Prostate gland (tissue), 2 donors: ENCODE measurements around the gene LOXHD1.

Experiments used
- POLR2A ChIP-seq: fragments of 450-650 bp; IDR thresholded peaks from one replicate; pipeline ENCODE4 v1.6.1; 2016; ENCODE audit warnings: antibody characterized with exemption, mild to moderate bottlenecking
- POLR2AphosphoS5 ChIP-seq: sonication (generic); formaldehyde crosslinking; IDR thresholded peaks from one replicate; pipeline ENCODE4 v1.6.1; 2017; ENCODE audit warnings: antibody characterized with exemption
- TF ChIP-seq, protein P1 (sequence below), 4 experiments: fragments of 200-600 bp in 2 of 4; fragments of 450-650 bp in 2 of 4; sonication (generic) in 2 of 4; IDR thresholded peaks; 1 replicate in 3 of 4; 2 replicates in 1 of 4; pipeline ENCODE4 v1.5.1; 2016 to 2019; ENCODE audit warnings: antibody characterized with exemption in 4 of 4, mild to moderate bottlenecking in 2 of 4, moderate library complexity in 2 of 4

DNA sequence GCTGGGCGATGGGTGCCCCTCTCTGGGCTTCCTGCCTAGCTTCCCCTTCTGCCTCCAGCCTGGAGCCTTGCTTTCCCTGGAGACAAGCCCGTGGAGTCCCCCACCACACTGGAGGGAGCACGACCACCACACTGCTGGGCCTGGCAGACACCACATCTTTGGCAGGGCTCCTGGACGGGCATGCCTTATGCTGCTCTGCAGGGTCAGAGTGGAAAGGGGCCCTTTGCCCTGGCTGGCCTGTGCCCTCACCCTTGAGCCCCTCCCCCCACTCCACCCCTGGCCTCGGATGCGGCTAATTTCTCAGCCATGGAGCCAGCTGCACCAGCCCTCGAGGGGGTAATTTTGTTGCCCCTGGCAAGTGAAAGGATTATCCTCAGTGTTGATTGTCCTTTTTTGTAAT is 194.5 kb downstream of the LOXHD1 start:
- TF ChIP-seq POLR2A, result no peak
- TF ChIP-seq, protein P1, sequence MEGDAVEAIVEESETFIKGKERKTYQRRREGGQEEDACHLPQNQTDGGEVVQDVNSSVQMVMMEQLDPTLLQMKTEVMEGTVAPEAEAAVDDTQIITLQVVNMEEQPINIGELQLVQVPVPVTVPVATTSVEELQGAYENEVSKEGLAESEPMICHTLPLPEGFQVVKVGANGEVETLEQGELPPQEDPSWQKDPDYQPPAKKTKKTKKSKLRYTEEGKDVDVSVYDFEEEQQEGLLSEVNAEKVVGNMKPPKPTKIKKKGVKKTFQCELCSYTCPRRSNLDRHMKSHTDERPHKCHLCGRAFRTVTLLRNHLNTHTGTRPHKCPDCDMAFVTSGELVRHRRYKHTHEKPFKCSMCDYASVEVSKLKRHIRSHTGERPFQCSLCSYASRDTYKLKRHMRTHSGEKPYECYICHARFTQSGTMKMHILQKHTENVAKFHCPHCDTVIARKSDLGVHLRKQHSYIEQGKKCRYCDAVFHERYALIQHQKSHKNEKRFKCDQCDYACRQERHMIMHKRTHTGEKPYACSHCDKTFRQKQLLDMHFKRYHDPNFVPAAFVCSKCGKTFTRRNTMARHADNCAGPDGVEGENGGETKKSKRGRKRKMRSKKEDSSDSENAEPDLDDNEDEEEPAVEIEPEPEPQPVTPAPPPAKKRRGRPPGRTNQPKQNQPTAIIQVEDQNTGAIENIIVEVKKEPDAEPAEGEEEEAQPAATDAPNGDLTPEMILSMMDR (IDR thresholded peaks at IDR 0.05), result no peak
- no peak for TF ChIP-seq POLR2AphosphoS5
